CD4-positive, alpha-beta memory T cell (primary cell): ENCODE data around the gene TEDC2. TPM values are rescaled to one million over a fixed set of nuclear protein-coding genes. Genes with fewer than 3 reads are reported as not detected.

ENCODE experiments used
- CTCF ChIA-PET: fragments of 350-600 bp; sonication (Branson Sonifier 250); formaldehyde crosslinking; loops from one replicate; lab custom pipeline; 2021; ENCODE audit warnings: inconsistent platforms; ENCODE audit not compliant: partially characterized antibody; lab: Charles Lee
- POLR2A ChIA-PET: fragments of 350-600 bp; sonication (Branson Sonifier 250); formaldehyde crosslinking; loops from one replicate; lab custom pipeline; 2021; ENCODE audit not compliant: partially characterized antibody; lab: Charles Lee
- DNase-seq, 5 donors: peaks; one replicate each; pipeline versions ENCODE4 v3.0.0 to v3.0.0-alpha.2; 2020 to 2022; ENCODE audit warnings: mixed read lengths in 1 of 5
- H3K27ac ChIP-seq: one replicate; pipeline ENCODE4 v1.7.0; 2013; ENCODE audit warnings: low read depth, low read length
- H3K27me3 ChIP-seq: 2 replicates; pipeline ENCODE4 v1.7.0; 2013; ENCODE audit warnings: mild to moderate bottlenecking, low read length, moderate library complexity; ENCODE audit not compliant: insufficient read depth
- H3K36me3 ChIP-seq: 2 replicates; pipeline ENCODE4 v1.7.0; 2013; ENCODE audit warnings: mild to moderate bottlenecking, low read length, moderate library complexity; ENCODE audit not compliant: insufficient read depth
- H3K4me1 ChIP-seq: 2 replicates; pipeline ENCODE4 v1.7.0; 2013; ENCODE audit warnings: mild to moderate bottlenecking, low read length, moderate library complexity; ENCODE audit not compliant: insufficient read depth
- H3K4me3 ChIP-seq, 2 donors: one replicate each; pipeline ENCODE4 v1.7.0; 2013; ENCODE audit warnings: low read length in 2 of 2, mild to moderate bottlenecking in 1 of 2
- H3K9me3 ChIP-seq, 2 donors: one replicate each; pipeline ENCODE4 v1.7.0; 2013; ENCODE audit warnings: low read length in 2 of 2, control low read depth in 1 of 2; ENCODE audit not compliant: control insufficient read depth in 1 of 2
- H3K27ac Mint-ChIP-seq, 7 donors: one replicate each; pipeline ENCODE4 v1.8.0; 2020 to 2021; ENCODE audit warnings: mixed read lengths in 7 of 7, mild to moderate bottlenecking in 6 of 7, inconsistent platforms in 3 of 7, moderate library complexity in 3 of 7
- H3K27me3 Mint-ChIP-seq, 2 donors: one replicate each; pipeline ENCODE4 v1.8.0; 2020 to 2021; ENCODE audit warnings: mixed read lengths in 2 of 2
- H3K36me3 Mint-ChIP-seq, 2 donors: one replicate each; pipeline ENCODE4 v1.8.0; 2020 to 2021; ENCODE audit warnings: mixed read lengths in 2 of 2, inconsistent platforms in 1 of 2, mild to moderate bottlenecking in 1 of 2
- H3K4me1 Mint-ChIP-seq, 4 donors: one replicate each; pipeline ENCODE4 v1.8.0; 2020 to 2021; ENCODE audit warnings: mixed read lengths in 4 of 4, mild to moderate bottlenecking in 1 of 4
- H3K4me3 Mint-ChIP-seq, 8 donors: one replicate each; pipeline ENCODE4 v1.8.0; 2020 to 2021; ENCODE audit warnings: mixed read lengths in 8 of 8, mild to moderate bottlenecking in 7 of 8, moderate library complexity in 6 of 8, inconsistent platforms in 3 of 8
- H3K9me3 Mint-ChIP-seq, 8 donors: one replicate each; pipeline ENCODE4 v1.8.0; 2020 to 2021; ENCODE audit warnings: mixed read lengths in 8 of 8, mild to moderate bottlenecking in 5 of 8, inconsistent platforms in 3 of 8, moderate library complexity in 1 of 8
- intact Hi-C: fragments of 100-400 bp; cut with micrococcal nuclease; formaldehyde crosslinking; loops from one replicate; pipeline ENCODE4 v1.15.1; 2023
- polyA plus RNA-seq, 2 donors: library from polyadenylated mRNA; unstranded; fragments of 300-500 nt; fragmentation: Illumina TruSeq; gene quantifications; one replicate each; pipeline ENCODE4 v1.2.3, GENCODE V29; 2021
- total RNA-seq, 2 experiments: library from RNA; stranded (reverse); gene quantifications; one replicate each; pipeline ENCODE4 v1.2.3, GENCODE V29; 2021

The TEDC2 gene
- total and polyA plus RNA-seq, 4 experiments from 2014 or later = 0.44 to 0.55 (median 0.44) TPM; not detected in 1

DNA sequence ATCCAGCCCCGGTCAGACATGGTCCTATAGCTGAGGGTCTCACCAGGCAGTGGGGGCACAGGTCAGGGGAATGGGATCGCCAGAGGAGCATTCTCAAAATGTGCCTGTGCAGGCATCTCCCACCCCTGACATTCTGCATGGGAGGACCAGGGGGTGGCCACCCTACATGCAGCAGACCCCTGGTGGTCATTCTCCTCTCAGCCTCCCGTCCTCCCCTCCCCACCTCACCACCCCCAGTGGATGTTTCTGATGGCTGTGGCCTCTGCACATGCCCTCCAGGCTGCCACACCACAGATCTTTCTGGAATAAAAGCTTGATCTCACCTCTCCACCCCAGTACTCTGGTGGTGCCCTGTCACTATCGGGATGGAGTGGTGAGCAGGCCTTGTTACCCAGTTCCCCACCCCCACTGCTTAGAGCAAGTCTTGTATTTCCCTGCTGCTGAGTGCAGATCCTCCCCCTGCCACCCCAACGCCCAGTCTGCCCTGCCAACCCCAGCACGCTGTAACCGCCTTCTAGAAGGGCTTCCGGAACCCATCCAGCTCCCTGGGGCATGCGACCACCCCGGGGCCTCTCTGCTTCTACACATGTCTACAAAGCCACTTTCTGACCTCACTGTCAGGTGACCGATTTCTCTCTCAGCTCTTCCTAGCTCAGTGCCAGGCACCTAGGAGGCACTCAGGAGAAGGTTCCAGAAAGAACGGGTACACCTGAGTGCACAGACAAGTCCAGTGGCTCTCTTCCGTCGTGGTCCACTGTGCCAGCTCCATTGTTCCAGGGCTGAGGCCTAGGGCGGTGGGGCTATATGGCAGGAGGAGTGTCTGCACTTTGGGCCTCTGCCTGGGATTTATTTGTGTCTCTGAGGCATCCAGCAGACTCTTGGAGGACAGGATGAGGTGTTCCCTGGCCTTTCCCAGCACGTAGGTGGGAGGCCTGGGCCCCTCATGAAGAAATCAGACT lies 24.3 kb downstream of the TEDC2 start:
- Histone ChIP-seq H3K4me1 (peaks cover 14% of the 10 kb centered on the region), H3K27me3 (no peaks in the 10 kb centered on the region), H3K27ac (no peak overlapping the region), H3K36me3 (no peaks in the 10 kb centered on the region), H3K9me3 (no peaks in the 10 kb centered on the region), H3K4me3 (no peak overlapping the region)
- POLR2A ChIA-PET = interaction anchor here (1.7 kb wide), 1 partner anchor 10 kb away, joined by 6 read pairs; the partner anchor contains the start of gene TBC1D24
- CTCF ChIA-PET = interaction anchor here (0.8 to 1.1 kb wide), 2 partner anchors 10 to 289 kb away, joined by 3 to 4 read pairs; no protein-coding TSS in a partner anchor
- intact Hi-C loops = no loop called here
- DNase-seq = no peak
- peaks cover 9 to 19% (median 13%) of the 10 kb centered on the region in 4 donors for H3K4me1 Mint-ChIP-seq
- peak overlapping the region in 1 of 8 donors; percentile 20 for H3K4me3 Mint-ChIP-seq
- H3K27ac Mint-ChIP-seq = peak overlapping the region in 2 of 7 donors; percentile 6 to 17
- H3K9me3 Mint-ChIP-seq = peaks cover 0 to 2% (median 0%) of the 10 kb centered on the region in 8 donors
- no peaks in the 10 kb centered on the region for H3K27me3 Mint-ChIP-seq
- peaks cover 0 to 1% of the 10 kb centered on the region in 2 donors for H3K36me3 Mint-ChIP-seq

DNA sequence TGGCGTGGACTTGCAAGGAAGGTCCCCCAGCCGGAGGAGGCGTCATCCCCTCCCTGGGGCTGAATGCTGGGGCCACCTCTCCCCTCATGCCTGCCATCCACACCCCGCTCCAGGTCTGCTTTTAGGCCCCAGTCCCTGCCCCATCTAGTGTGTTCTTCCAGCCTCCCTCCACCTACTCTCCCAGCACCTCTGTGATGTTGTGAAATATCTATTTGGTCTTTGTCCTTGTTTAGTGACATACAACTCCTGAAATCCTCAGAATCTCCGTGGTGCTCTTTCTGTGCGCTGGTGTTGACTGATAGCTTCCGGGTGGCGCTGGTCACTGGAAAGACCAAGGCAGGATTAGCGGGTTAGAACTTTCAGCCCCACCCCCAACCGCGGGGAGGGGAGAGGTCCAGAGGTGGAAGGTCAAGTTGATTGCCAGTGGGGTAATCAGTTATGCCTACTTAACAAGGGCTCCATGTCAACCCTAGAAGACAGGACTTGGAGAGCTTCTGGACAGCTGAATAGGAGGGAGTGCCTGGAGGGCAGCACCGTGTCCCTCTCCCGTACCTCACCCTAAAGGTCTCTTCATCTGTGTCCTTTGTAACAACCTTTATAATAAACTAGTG lies 25.1 kb downstream of the TEDC2 start:
- peak overlapping the region in 4 of 7 donors; percentile 25 to 46 (median 36) for H3K27ac Mint-ChIP-seq
- Histone ChIP-seq H3K27ac (no peak overlapping the region), H3K9me3 (no peaks in the 10 kb centered on the region), H3K36me3 (no peaks in the 10 kb centered on the region), H3K4me3 (no peak overlapping the region), H3K27me3 (no peaks in the 10 kb centered on the region), H3K4me1 (peaks cover 14% of the 10 kb centered on the region)
- DNase-seq = no peak
- peaks cover 0 to 1% of the 10 kb centered on the region in 2 donors for H3K36me3 Mint-ChIP-seq
- H3K4me1 Mint-ChIP-seq = peaks cover 9 to 19% (median 13%) of the 10 kb centered on the region in 4 donors
- H3K4me3 Mint-ChIP-seq = no peak overlapping the region
- ChIA-PET POLR2A (no interaction called here), CTCF (interaction anchor here (0.7 to 1.6 kb wide), 4 partner anchors 9 to 290 kb away, joined by 3 to 5 read pairs (median 4); no protein-coding TSS in a partner anchor)
- no peaks in the 10 kb centered on the region for H3K27me3 Mint-ChIP-seq
- intact Hi-C loops = no loop called here
- peaks cover 0 to 2% (median 0%) of the 10 kb centered on the region in 8 donors for H3K9me3 Mint-ChIP-seq

DNA sequence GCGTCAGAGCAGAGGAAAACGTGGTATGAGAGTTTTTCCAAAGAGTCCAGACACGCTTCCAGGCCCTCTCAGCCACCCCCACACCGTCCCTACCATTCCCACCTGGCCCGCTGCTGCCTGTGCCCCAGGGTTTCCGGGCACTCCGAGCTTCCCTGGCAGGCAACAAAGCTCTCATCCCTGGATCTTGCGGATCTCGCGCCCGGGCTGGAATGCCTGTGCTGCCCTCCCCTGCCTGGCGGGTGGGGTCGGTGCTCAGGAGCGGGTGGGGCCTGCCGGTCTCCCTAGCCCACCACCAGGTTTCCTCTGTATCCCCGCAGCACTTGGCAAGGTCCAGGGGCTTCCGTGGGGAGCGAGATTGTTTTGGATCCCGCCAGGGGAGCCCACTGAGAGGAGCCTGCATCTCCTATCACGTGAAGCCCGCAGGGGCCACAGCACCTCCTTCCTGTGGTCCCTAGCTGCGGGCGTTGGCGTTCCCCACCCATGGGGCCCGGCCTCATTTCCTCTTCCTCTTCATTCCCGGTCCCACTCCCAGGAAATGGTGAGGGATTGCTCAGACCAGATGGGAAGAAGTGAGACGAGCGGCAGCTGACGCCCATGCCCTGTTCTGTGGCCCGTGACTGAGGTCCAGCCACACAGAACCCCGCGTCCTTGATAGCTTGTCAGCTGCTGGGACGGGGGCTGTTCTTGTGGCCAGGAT lies 26.1 kb downstream of the TEDC2 start:
- peak overlapping the region in 1 of 7 donors; percentile 95 for H3K27ac Mint-ChIP-seq
- Histone ChIP-seq H3K27ac (no peak overlapping the region), H3K9me3 (no peaks in the 10 kb centered on the region), H3K27me3 (no peaks in the 10 kb centered on the region), H3K4me3 (no peak overlapping the region), H3K4me1 (peaks cover 14% of the 10 kb centered on the region), H3K36me3 (no peaks in the 10 kb centered on the region)
- peaks cover 0 to 2% (median 0%) of the 10 kb centered on the region in 8 donors for H3K9me3 Mint-ChIP-seq
- peaks cover 9 to 19% (median 13%) of the 10 kb centered on the region in 4 donors for H3K4me1 Mint-ChIP-seq
- ChIA-PET POLR2A (interaction anchor here (1.1 to 2.0 kb wide), 4 partner anchors 12 to 281 kb away, joined by 3 to 8 read pairs (median 6); partner anchors contain the start of genes CCNF, MLST8 and TBC1D24), CTCF (interaction anchor here (1.0 to 1.6 kb wide), 3 partner anchors 11 to 291 kb away, joined by 3 to 5 read pairs (median 5); partner anchors contain the start of gene CCNF)
- no peak overlapping the region for H3K4me3 Mint-ChIP-seq
- intact Hi-C loops = no loop called here
- no peak for DNase-seq
- H3K27me3 Mint-ChIP-seq = no peaks in the 10 kb centered on the region
- peaks cover 0 to 1% of the 10 kb centered on the region in 2 donors for H3K36me3 Mint-ChIP-seq

DNA sequence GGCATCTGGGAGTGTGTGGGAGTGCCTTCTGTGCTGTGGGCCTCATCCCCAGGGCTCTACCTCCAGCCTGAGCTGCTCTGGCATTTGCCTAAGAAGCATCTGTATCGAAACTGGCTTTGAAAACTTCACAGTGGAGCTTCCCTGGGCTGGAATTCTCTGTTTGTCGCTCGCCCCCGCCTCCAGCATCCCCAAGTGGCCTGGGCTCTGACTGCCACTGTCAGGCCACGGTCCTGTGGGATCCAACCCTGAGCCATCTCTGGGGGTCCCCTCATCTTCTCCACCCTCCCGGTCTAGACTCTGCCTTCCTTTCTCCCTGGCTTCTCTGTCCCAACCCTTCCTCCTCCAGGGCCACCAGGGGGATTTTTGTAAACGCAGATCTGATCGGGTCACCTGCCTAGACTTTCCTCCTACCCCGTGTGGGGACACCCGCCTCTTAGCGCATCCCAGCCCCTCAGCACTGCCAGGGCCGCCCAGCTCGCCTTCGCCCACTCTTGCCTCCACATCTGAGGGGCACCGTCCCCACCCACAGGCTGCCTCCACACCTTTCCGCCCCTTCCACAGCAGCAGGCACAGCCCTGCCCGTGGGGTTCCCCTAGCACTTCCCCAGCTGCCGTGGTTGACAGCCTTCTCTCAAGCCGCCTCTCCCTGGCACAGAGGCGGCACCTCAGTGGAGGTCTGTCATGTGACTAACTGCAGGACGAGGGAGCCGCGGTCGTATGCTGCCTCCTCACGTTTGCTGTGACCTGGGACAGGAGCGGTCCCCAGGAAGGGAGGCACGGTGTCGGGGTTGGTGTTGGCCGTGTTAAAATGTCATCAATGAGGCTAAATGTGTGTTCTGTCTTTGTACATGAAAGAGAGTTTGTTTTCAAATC lies 27.0 kb downstream of the TEDC2 start:
- Histone ChIP-seq H3K4me1 (peaks cover 14% of the 10 kb centered on the region), H3K9me3 (no peaks in the 10 kb centered on the region), H3K36me3 (no peaks in the 10 kb centered on the region), H3K27me3 (no peaks in the 10 kb centered on the region), H3K4me3 (no peak overlapping the region), H3K27ac (no peak overlapping the region)
- H3K4me3 Mint-ChIP-seq = peak overlapping the region; percentile 23 to 68 (median 58)
- H3K27me3 Mint-ChIP-seq = no peaks in the 10 kb centered on the region
- H3K27ac Mint-ChIP-seq = peak overlapping the region; percentile 66 to 95 (median 89)
- ChIA-PET POLR2A (interaction anchor here (0.7 to 2.0 kb wide), 6 partner anchors 12 to 282 kb away, joined by 3 to 8 read pairs (median 4); partner anchors contain the start of genes CCNF, MLST8 and TBC1D24), CTCF (interaction anchor here (0.8 to 2.5 kb wide), 7 partner anchors 10 to 292 kb away, joined by 3 to 13 read pairs (median 5); partner anchors contain the start of genes ABCA3, CCNF and TBC1D24)
- intact Hi-C loops = loop anchor here (1.0 kb wide), 6 partner anchors 13 to 464 kb away; partner anchors contain the start of genes ABCA3, ATP6V0C and TEDC2
- peak; percentile 76 to 91 (median 80) for DNase-seq
- H3K4me1 Mint-ChIP-seq = peaks cover 9 to 19% (median 13%) of the 10 kb centered on the region in 4 donors
- H3K36me3 Mint-ChIP-seq = peaks cover 0 to 1% of the 10 kb centered on the region in 2 donors
- no peaks in the 10 kb centered on the region for H3K9me3 Mint-ChIP-seq

DNA sequence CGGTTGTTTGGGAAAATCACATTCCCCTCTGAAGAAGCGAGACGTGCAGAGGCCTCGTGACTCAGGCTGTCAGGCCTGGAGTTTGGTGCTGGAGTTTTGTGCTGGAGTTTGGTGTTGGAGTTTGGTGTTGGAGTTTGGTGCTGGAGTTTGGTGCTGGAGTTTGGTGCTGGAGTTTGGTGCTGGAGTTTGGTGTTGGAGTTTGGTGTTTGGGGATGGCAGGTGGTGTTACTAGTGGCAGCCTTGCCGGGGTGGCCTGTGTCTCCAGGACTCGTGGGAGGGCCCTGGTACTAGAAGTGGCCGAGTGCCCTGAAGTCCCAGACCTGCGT lies 27.6 kb downstream of the TEDC2 start:
- intact Hi-C loops = loop anchor here (1.0 kb wide), 6 partner anchors 13 to 464 kb away; partner anchors contain the start of genes ABCA3, ATP6V0C and TEDC2

More for the DNA sequence above, 27.6 kb downstream of the TEDC2 start:
- DNase-seq = no peak
- H3K4me1 Mint-ChIP-seq = peaks cover 9 to 19% (median 13%) of the 10 kb centered on the region in 4 donors
- Histone ChIP-seq H3K27me3 (no peaks in the 10 kb centered on the region), H3K4me3 (no peak overlapping the region), H3K9me3 (no peaks in the 10 kb centered on the region), H3K27ac (no peak overlapping the region), H3K36me3 (no peaks in the 10 kb centered on the region), H3K4me1 (peaks cover 14% of the 10 kb centered on the region)
- H3K27me3 Mint-ChIP-seq = no peaks in the 10 kb centered on the region
- peak overlapping the region in 7 of 8 donors; percentile 23 to 68 (median 57) for H3K4me3 Mint-ChIP-seq
- H3K9me3 Mint-ChIP-seq = no peaks in the 10 kb centered on the region
- peak overlapping the region; percentile 66 to 95 (median 89) for H3K27ac Mint-ChIP-seq
- ChIA-PET POLR2A (interaction anchor here (1.3 to 2.0 kb wide), 3 partner anchors 13 to 282 kb away, joined by 4 to 8 read pairs (median 4); partner anchors contain the start of genes CCNF, MLST8 and TBC1D24), CTCF (interaction anchor here (0.9 to 2.5 kb wide), 5 partner anchors 13 to 293 kb away, joined by 3 to 13 read pairs (median 5); partner anchors contain the start of genes CCNF and TBC1D24)
- peaks cover 0 to 1% of the 10 kb centered on the region in 2 donors for H3K36me3 Mint-ChIP-seq
